Measurements from ENCODE around the gene SLC35G6.

DNA sequence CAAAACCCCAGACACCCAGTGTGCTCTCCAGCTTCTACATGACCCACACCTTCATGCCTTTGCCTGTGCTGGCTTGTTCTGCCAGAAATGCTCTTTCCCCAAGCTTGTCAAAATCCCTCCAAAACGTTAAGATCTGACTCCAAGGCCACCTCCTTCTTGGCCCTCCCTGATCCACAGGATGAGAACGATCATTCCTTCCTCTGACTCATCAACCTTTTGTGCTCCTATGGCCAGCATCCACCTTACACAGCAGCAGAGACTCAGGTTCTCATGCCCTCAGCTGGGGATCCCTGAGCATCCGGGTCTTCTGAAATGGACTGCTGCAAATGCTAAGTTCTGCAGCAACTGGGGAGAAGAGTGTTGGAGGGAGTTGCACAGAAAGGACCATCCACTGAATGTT is 4.8 kb upstream of the SLC35G6 start:
- TF ChIP-seq, protein P1, sequence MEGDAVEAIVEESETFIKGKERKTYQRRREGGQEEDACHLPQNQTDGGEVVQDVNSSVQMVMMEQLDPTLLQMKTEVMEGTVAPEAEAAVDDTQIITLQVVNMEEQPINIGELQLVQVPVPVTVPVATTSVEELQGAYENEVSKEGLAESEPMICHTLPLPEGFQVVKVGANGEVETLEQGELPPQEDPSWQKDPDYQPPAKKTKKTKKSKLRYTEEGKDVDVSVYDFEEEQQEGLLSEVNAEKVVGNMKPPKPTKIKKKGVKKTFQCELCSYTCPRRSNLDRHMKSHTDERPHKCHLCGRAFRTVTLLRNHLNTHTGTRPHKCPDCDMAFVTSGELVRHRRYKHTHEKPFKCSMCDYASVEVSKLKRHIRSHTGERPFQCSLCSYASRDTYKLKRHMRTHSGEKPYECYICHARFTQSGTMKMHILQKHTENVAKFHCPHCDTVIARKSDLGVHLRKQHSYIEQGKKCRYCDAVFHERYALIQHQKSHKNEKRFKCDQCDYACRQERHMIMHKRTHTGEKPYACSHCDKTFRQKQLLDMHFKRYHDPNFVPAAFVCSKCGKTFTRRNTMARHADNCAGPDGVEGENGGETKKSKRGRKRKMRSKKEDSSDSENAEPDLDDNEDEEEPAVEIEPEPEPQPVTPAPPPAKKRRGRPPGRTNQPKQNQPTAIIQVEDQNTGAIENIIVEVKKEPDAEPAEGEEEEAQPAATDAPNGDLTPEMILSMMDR (conservative IDR thresholded peaks at IDR 0.05 in 1 of 2, IDR thresholded peaks at IDR 0.05 in 1 of 2; ENCODE audit: low read depth in 1 of 2, low read length in 2 of 2), result no peak
- TF ChIP-seq EZH2 (IDR thresholded peaks at IDR 0.05; ENCODE audit: low read length, missing control alignments), result no peak
